ENCODE data around the gene P2RY4.
"Not testable (repeated sequence)": the region's sequence is repeated elsewhere in the genome, so short reads cannot be mapped to it uniquely, and the experiment has no call there.

P2RY4 gene

DNA sequence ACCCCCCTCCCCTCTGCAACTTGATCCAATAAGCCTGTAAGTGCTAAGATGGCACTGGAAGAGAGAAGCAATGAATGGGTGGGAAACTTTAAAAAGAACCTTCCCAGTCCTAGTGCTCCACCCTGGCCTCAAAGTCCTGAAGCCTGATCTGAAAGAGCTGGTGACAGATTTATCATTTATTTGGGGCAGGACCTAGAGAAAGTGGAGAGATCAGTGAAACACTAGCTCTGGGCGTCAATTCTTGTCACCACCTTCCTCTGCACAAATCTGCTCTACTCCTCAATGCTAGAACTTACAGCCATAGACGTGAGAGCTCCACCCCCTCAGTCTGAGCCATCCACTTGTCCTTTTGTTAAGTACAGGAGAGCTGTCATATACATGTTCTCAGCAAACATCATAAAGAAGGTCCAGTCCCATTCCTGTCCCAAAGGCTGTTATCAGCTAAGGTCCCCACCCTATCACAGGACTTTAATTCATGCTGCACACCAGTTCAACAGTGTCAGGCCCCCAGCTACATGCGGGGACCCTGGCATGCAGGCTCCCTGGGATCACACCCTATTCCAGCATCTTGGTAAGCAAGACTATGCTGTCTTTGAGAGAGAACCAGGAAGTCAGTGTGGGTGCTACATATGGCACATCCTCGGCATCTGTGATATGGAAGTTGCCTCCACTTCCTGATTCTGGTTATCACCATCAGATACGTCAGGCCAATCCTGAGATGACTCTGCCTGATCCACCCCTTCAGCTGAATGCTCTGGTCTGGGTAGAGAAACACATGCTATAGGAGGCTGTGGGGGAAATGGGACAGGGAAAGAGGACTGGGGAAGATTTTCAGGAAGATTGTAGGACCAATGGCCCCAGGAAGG, 2.3 kb downstream of the P2RY4 start:
- intact Hi-C loops (cut with micrococcal nuclease), result no loop called here
- no peaks in the 10 kb centered on the region for H3K36me3 Mint-ChIP-seq (ENCODE audit: low read depth)
- H3K9me3 Mint-ChIP-seq, result no peaks in the 10 kb centered on the region
- no peak overlapping the region for H3K4me3 Mint-ChIP-seq
- no peaks in the 10 kb centered on the region for H3K4me1 Mint-ChIP-seq (ENCODE audit: low read depth)
- H3K27ac Mint-ChIP-seq, result no peak overlapping the region
- no peaks in the 10 kb centered on the region for H3K27me3 Mint-ChIP-seq

- intact Hi-C loops (cut with micrococcal nuclease), result no loop called here
- no peak overlapping the region for H3K27ac Mint-ChIP-seq
- H3K4me3 Mint-ChIP-seq, result no peak overlapping the region
- no peaks in the 10 kb centered on the region for H3K27me3 Mint-ChIP-seq
- no peaks in the 10 kb centered on the region for H3K36me3 Mint-ChIP-seq (ENCODE audit: low read depth)
- H3K4me1 Mint-ChIP-seq (ENCODE audit: low read depth), result no peaks in the 10 kb centered on the region
- H3K9me3 Mint-ChIP-seq, result no peaks in the 10 kb centered on the region
Measured at GRCh38 chrX:70255452-70255851, 4.6 kb downstream of the P2RY4 start.

GRCh38 chrX:70254909-70255308, 5.1 kb downstream of the P2RY4 start:
- intact Hi-C loops (cut with micrococcal nuclease), result no loop called here
- Mint-ChIP-seq H3K36me3 (ENCODE audit: low read depth) (no peaks in the 10 kb centered on the region), H3K27me3 (no peaks in the 10 kb centered on the region)

GRCh38 chrX:70254063-70254400, 6.0 kb downstream of the P2RY4 start:
- intact Hi-C loops (cut with micrococcal nuclease), result no loop called here
- H3K4me3 Mint-ChIP-seq, result no peak overlapping the region
- H3K27ac Mint-ChIP-seq, result no peak overlapping the region
- H3K9me3 Mint-ChIP-seq, result no peaks in the 10 kb centered on the region
- H3K36me3 Mint-ChIP-seq (ENCODE audit: low read depth), result no peaks in the 10 kb centered on the region
- H3K27me3 Mint-ChIP-seq, result no peaks in the 10 kb centered on the region
- no peaks in the 10 kb centered on the region for H3K4me1 Mint-ChIP-seq (ENCODE audit: low read depth)

More at GRCh38 chrX:70254909-70255308, 5.1 kb downstream of the P2RY4 start:
- H3K27ac Mint-ChIP-seq, result no peak overlapping the region
- H3K9me3 Mint-ChIP-seq, result no peaks in the 10 kb centered on the region
- no peak overlapping the region for H3K4me3 Mint-ChIP-seq
- H3K4me1 Mint-ChIP-seq (ENCODE audit: low read depth), result no peaks in the 10 kb centered on the region

DNA sequence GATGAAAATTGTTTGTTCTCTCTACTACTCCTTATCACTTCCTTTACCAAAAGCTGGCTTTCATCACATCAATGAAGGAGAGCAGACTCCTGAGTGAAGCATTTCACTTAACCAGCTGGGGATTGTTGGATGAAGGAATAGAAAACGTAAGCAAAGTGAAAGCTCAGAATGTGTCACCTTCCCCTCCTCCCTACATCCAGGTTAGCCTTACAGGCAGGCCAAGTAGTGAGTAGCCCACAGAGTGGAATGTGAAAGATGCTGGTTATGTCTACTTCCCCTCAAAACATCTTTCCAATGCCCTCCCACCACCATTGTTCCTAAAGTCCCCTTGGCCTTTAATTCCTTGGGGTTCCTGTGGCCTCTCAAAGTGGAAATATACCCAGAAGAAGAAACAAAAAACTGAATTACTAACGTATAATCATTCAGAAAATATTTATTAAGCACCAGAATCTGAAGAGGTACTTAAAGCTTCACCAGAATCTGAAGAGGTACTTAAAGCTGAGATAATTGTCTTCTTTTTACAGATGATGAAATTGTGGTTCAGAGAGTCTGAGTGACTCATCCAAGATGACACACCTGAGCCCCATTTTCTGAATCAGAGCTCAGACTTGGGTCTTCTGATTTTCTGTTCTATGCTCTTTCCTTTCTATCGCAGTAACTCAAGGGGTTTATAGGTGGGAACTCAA, 6.5 kb downstream of the P2RY4 start:
- Mint-ChIP-seq H3K36me3 (ENCODE audit: low read depth) (no peaks in the 10 kb centered on the region), H3K4me1 (ENCODE audit: low read depth) (no peaks in the 10 kb centered on the region), H3K27ac (no peak overlapping the region), H3K4me3 (no peak overlapping the region), H3K9me3 (no peaks in the 10 kb centered on the region), H3K27me3 (no peaks in the 10 kb centered on the region)
- intact Hi-C loops (cut with micrococcal nuclease), result no loop called here

GRCh38 chrX:70252491-70252890, 7.5 kb downstream of the P2RY4 start:
- intact Hi-C loops (cut with micrococcal nuclease), result no loop called here
- Mint-ChIP-seq H3K4me1 (ENCODE audit: low read depth) (no peaks in the 10 kb centered on the region), H3K27ac (no peak overlapping the region), H3K27me3 (no peaks in the 10 kb centered on the region), H3K9me3 (no peaks in the 10 kb centered on the region), H3K4me3 (no peak overlapping the region), H3K36me3 (ENCODE audit: low read depth) (no peaks in the 10 kb centered on the region)

- no peaks in the 10 kb centered on the region for H3K36me3 Mint-ChIP-seq (ENCODE audit: low read depth)
- H3K27ac Mint-ChIP-seq, result no peak overlapping the region
- H3K9me3 Mint-ChIP-seq, result no peaks in the 10 kb centered on the region
- H3K4me3 Mint-ChIP-seq, result no peak overlapping the region
- H3K27me3 Mint-ChIP-seq, result no peaks in the 10 kb centered on the region
- no peaks in the 10 kb centered on the region for H3K4me1 Mint-ChIP-seq (ENCODE audit: low read depth)
- intact Hi-C loops (cut with micrococcal nuclease), result no loop called here
Measured at GRCh38 chrX:70247252-70247651, 12.8 kb downstream of the P2RY4 start.

GRCh38 chrX:70244881-70245280, 15.1 kb downstream of the P2RY4 start:
- no peaks in the 10 kb centered on the region for H3K9me3 Mint-ChIP-seq
- H3K4me1 Mint-ChIP-seq (ENCODE audit: low read depth), result no peaks in the 10 kb centered on the region
- no peaks in the 10 kb centered on the region for H3K36me3 Mint-ChIP-seq (ENCODE audit: low read depth)
- no peaks in the 10 kb centered on the region for H3K27me3 Mint-ChIP-seq
- no peak overlapping the region for H3K27ac Mint-ChIP-seq
- intact Hi-C loops (cut with micrococcal nuclease), result no loop called here
- no peak overlapping the region for H3K4me3 Mint-ChIP-seq

- H3K36me3 Mint-ChIP-seq (ENCODE audit: low read depth); H3K4me3 Mint-ChIP-seq; H3K27me3 Mint-ChIP-seq; H3K9me3 Mint-ChIP-seq; H3K27ac Mint-ChIP-seq; H3K4me1 Mint-ChIP-seq (ENCODE audit: low read depth); intact Hi-C loops (cut with micrococcal nuclease): not testable (repeated sequence)
Measured at GRCh38 chrX:70243601-70244000, 16.4 kb downstream of the P2RY4 start.

DNA sequence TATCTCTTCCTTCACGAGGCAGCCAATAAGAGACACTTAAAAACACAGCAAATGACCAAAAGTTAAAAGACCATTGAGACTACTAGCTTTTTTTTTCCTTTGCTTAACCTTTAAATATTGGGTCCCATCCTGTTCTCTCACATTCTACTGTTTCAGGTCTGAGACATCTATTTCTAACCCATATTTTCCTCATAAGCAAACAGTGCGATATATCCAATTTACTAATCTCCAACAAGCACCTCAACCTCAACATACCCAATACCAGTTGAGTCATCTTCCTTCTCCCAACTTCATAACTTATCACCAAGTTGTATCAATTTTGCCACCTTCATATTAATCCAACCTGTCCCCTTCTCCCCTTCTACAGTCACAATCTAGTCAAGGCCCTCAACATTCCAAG, 18.5 kb downstream of the P2RY4 start:
- H3K4me1 Mint-ChIP-seq (ENCODE audit: low read depth), result no peaks in the 10 kb centered on the region
- no peak overlapping the region for H3K27ac Mint-ChIP-seq
- intact Hi-C loops (cut with micrococcal nuclease), result no loop called here

DNA sequence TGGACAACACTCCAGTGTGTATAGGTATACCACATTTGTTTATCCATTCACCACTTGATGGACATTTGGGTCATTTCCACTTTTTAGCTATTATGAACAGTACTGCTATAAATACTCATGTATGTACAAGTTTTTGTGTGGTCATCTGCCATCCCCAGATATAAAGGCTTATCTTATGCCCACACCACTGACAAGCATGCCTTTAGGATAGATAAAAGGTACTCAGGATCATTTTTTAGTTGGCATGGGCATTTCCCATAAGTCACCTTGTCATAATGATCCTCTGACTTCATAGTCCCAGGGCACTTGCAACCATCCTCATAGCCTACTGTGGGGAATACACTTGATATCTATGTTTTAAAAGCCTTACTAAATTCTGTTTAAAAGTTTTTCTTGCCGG, 19.3 kb downstream of the P2RY4 start:
- intact Hi-C loops (cut with micrococcal nuclease), result no loop called here
- Mint-ChIP-seq H3K9me3 (no peaks in the 10 kb centered on the region), H3K4me1 (ENCODE audit: low read depth) (no peaks in the 10 kb centered on the region), H3K36me3 (ENCODE audit: low read depth) (no peaks in the 10 kb centered on the region), H3K27me3 (no peaks in the 10 kb centered on the region), H3K4me3 (no peak overlapping the region), H3K27ac (no peak overlapping the region)

More for the DNA sequence above, 18.5 kb downstream of the P2RY4 start:
- no peaks in the 10 kb centered on the region for H3K36me3 Mint-ChIP-seq (ENCODE audit: low read depth)
- no peaks in the 10 kb centered on the region for H3K27me3 Mint-ChIP-seq
- no peaks in the 10 kb centered on the region for H3K9me3 Mint-ChIP-seq
- no peak overlapping the region for H3K4me3 Mint-ChIP-seq

DNA sequence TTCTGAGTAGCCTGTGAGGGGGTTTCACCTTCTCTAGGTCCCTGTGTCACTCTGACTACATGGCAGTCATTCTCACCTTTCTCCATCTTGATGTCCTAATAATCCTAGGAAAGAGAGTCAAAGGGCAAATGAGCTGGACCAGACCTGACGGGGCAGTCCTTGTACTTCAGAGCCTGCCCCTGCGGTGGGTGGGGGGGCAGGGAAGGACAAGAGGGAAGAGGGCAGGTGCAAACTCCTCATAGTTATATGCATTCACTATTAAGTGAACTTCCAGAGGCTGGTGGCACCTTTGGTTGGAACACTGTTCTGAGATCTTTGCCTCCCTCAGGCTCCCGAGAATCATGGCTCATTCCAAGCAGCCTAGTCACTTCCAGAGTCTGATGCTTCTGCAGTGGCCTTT, 25.6 kb downstream of the P2RY4 start, which contains the start of gene AWAT1:
Gene AWAT1, plus strand, starts transcription at position 301 of the 400 bp plus-strand sequence. Its CDS starts 41 bp downstream, at position 342.
- Mint-ChIP-seq H3K27me3 (no peaks in the 10 kb centered on the region), H3K27ac (no peak within 1 kb of the TSS), H3K36me3 (ENCODE audit: low read depth) (no peaks in the 10 kb centered on the region), H3K4me1 (ENCODE audit: low read depth) (no peaks in the 10 kb centered on the region), H3K4me3 (no peak within 1 kb of the TSS), H3K9me3 (no peaks in the 10 kb centered on the region)
- intact Hi-C loops (cut with micrococcal nuclease), result no loop called here

DNA sequence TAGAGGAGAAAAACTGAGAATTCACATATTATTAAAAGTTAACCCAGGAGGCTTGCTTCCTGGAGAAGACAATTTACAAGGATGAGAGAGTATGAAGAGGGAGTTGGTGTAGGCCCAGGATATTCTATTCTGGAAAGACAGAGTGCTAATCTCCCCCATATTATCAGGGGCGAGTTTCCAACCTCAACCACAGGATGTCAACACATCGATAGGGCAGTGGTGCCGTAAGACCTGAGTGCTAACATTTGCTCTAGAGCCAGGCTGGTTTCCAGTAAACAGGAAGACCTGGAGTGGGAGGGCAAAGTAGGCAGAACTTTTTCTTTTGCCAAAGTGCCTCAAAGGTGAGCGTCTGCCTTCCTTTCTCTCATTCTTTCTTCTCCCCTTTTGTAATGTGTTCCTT, 28.3 kb downstream of the P2RY4 start:
- H3K4me1 Mint-ChIP-seq (ENCODE audit: low read depth), result no peaks in the 10 kb centered on the region
- H3K9me3 Mint-ChIP-seq, result no peaks in the 10 kb centered on the region
- H3K36me3 Mint-ChIP-seq (ENCODE audit: low read depth), result no peaks in the 10 kb centered on the region
- intact Hi-C loops (cut with micrococcal nuclease), result no loop called here
- H3K27me3 Mint-ChIP-seq, result no peaks in the 10 kb centered on the region
- H3K4me3 Mint-ChIP-seq, result no peak overlapping the region
- no peak overlapping the region for H3K27ac Mint-ChIP-seq

GRCh38 chrX:70226687-70227086, 33.3 kb downstream of the P2RY4 start:
- H3K36me3 Mint-ChIP-seq (ENCODE audit: low read depth), result no peaks in the 10 kb centered on the region

More at GRCh38 chrX:70226687-70227086, 33.3 kb downstream of the P2RY4 start:
- Mint-ChIP-seq H3K9me3 (no peaks in the 10 kb centered on the region), H3K27ac (no peak overlapping the region), H3K4me3 (no peak overlapping the region), H3K27me3 (no peaks in the 10 kb centered on the region), H3K4me1 (ENCODE audit: low read depth) (no peaks in the 10 kb centered on the region)
- intact Hi-C loops (cut with micrococcal nuclease), result no loop called here
